K562 (cell line): Measurements from ENCODE around the gene MFAP2. TPM values are rescaled to one million over a fixed set of nuclear protein-coding genes. Genes with fewer than 3 reads are reported as not detected.
"Not testable (repeated sequence)": the region's sequence is repeated elsewhere in the genome, so short reads cannot be mapped to it uniquely, and the experiment has no call there.

Source experiments
- ATAC-seq: fragments of 200-7000 bp; cut with Tn5 transposase; 3 replicates; pipeline ENCODE4 v1.9.1; 2020; ENCODE audit warnings: moderate library complexity
- BruUV-seq: library from RNA; stranded (reverse); fragments of 400-500 nt; replicated peaks from 2 replicates; lab custom pipeline; 2021; lab: Mats Ljungman, UMichigan
- CTCF ChIA-PET: fragments of 300-600 bp; formaldehyde crosslinking; extraction: SDS; loops from one replicate; lab custom pipeline; 2021; ENCODE audit warnings: low intra/inter-chr PET ratio; lab: Yijun Ruan, JAX
- POLR2A ChIA-PET: fragments of 300-600, 350-650 bp; sonication (Branson Sonifier 250); formaldehyde crosslinking; extraction: SDS; loops from one replicate; lab custom pipeline; 2021; ENCODE audit warnings: antibody characterized with exemption, inconsistent platforms; lab: Yijun Ruan, JAX
- DNase-seq, 4 experiments: peaks; one replicate each; pipeline versions ENCODE4 v3.0.0 to v3.0.0-alpha.2; 2011 to 2018; ENCODE audit warnings: low spot score in 3 of 4, mixed read lengths in 3 of 4; ENCODE audit errors: extremely low read depth in 1 of 4
- FAIRE-seq: peaks from 2 replicates; lab custom pipeline; 2011; peaks lifted over from hg19 to GRCh38; lab: Jason Lieb, UNC
- H2AFZ ChIP-seq: 2 replicates; pipeline ENCODE4 v1.6.0; 2011; ENCODE audit warnings: low read depth, low read length, control low read depth, inconsistent platforms
- H3K27ac ChIP-seq: fragments of 200-600 bp; 3 replicates; pipeline ENCODE4 v1.8.0; 2011; ENCODE audit warnings: low read depth, mild to moderate bottlenecking, control low read depth, inconsistent platforms, low read length, moderate library complexity, mixed read lengths; ENCODE audit errors: extremely low read depth
- H3K27me3 ChIP-seq, 2 experiments: fragments of 300-600 bp in 1 of 2; 2 replicates in 1 of 2; 3 replicates in 1 of 2; pipeline versions ENCODE4 v1.6.0 to v1.8.0; 2011; ENCODE audit warnings: inconsistent platforms in 2 of 2, low read length in 2 of 2, mild to moderate bottlenecking in 1 of 2, mixed read lengths in 1 of 2, moderate library complexity in 1 of 2; ENCODE audit not compliant: control insufficient read depth in 2 of 2, insufficient read depth in 2 of 2
- H3K36me3 ChIP-seq: fragments of 300-600 bp; 3 replicates; pipeline ENCODE4 v1.8.0; 2011; ENCODE audit warnings: mild to moderate bottlenecking, low read length, inconsistent platforms; ENCODE audit not compliant: control insufficient read depth, insufficient read depth
- H3K4me1 ChIP-seq, 2 experiments: fragments of 200-600 bp in 1 of 2; replicated peaks in 1 of 2; 2 replicates in 1 of 2; 3 replicates in 1 of 2; pipeline versions ENCODE4 v1.5.1 to v1.8.0; 2011; ENCODE audit warnings: inconsistent platforms in 2 of 2, low read length in 2 of 2, mild to moderate bottlenecking in 1 of 2, mixed read lengths in 1 of 2, moderate library complexity in 1 of 2; ENCODE audit not compliant: control insufficient read depth in 2 of 2, insufficient read depth in 2 of 2
- H3K4me2 ChIP-seq: 2 replicates; pipeline ENCODE4 v1.6.1; 2011; ENCODE audit warnings: low read length, control low read depth, inconsistent platforms, mixed read lengths; ENCODE audit not compliant: insufficient read depth
- H3K4me3 ChIP-seq: fragments of 200-600 bp; sonication (generic), shearing (Covaris generic); 2 replicates; pipeline ENCODE4 v1.5.1; 2016; ENCODE audit warnings: control low read depth, inconsistent platforms
- H3K79me2 ChIP-seq: fragments of 200-600 bp; 3 replicates; pipeline ENCODE4 v1.8.0; 2011; ENCODE audit warnings: low read length, inconsistent platforms; ENCODE audit not compliant: control insufficient read depth, insufficient read depth
- H3K9ac ChIP-seq, 2 experiments: 2 replicates each; pipeline versions ENCODE4 v1.6.0 to v1.6.1; 2011; ENCODE audit warnings: low read depth in 2 of 2, low read length in 2 of 2, control low read depth in 1 of 2, inconsistent platforms in 1 of 2, mild to moderate bottlenecking in 1 of 2, mixed read lengths in 1 of 2; ENCODE audit not compliant: insufficient read depth in 1 of 2
- H3K9me1 ChIP-seq: one replicate; pipeline ENCODE4 v1.6.0; 2011; ENCODE audit warnings: inconsistent platforms, mild to moderate bottlenecking, low read length, moderate library complexity; ENCODE audit not compliant: control insufficient read depth, insufficient read depth
- H3K9me3 ChIP-seq: replicated peaks from 2 replicates; pipeline ENCODE4 v1.5.1; 2011; ENCODE audit warnings: low read depth, low read length, inconsistent platforms; ENCODE audit not compliant: control insufficient read depth, insufficient read depth
- H4K20me1 ChIP-seq: replicated peaks from 2 replicates; pipeline ENCODE4 v1.6.1; 2011; ENCODE audit warnings: low read length, inconsistent platforms, mixed read lengths; ENCODE audit not compliant: control insufficient read depth, insufficient read depth
- IRF1 ChIP-seq: sonication (generic); formaldehyde crosslinking; IDR thresholded peaks from 2 replicates; pipeline ENCODE4 v1.8.0; 2022; ENCODE audit warnings: missing genetic modification reagents, mild to moderate bottlenecking, borderline replicate concordance
- SIRT6 ChIP-seq: IDR thresholded peaks from one replicate; pipeline ENCODE4 v1.6.1; 2012; ENCODE audit warnings: low read depth, mild to moderate bottlenecking, control low read depth, inconsistent platforms, low read length, moderate library complexity
- ZNF324 ChIP-seq: fragments of 250-450 bp; sonication (Bioruptor Pico); IDR thresholded peaks from 2 replicates; pipeline ENCODE4 v1.4.0; 2020; ENCODE audit warnings: mild to moderate bottlenecking
- ZNF395 ChIP-seq: fragments of 200-800 bp; sonication (Bioruptor generic); IDR thresholded peaks from 2 replicates; pipeline ENCODE4 v1.6.1; 2017; ENCODE audit warnings: missing genetic modification characterization, missing compliant biosample characterization
- ZNF79 ChIP-seq: fragments of 250-450 bp; sonication (Bioruptor Pico); IDR thresholded peaks from 2 replicates; pipeline ENCODE4 v1.4.0; 2020; ENCODE audit warnings: low read depth, mild to moderate bottlenecking, moderate library complexity
- WGBS: fragments of 100-300 bp; shearing (Covaris generic); methylation state at CpG from one replicate; pipeline ENCODE4 v1.1.6; 2016; ENCODE audit warnings: low coverage, mixed read lengths; ENCODE audit not compliant: insufficient coverage; ENCODE audit errors: missing lambda C conversion rate; 5-methylcytosine and 5-hydroxymethylcytosine counted together
- in situ Hi-C: fragments of 300-500 bp; cut with MboI; formaldehyde crosslinking; loops from 4 replicates; pipeline ENCODE4 v1.15.0; 2018; ENCODE audit warnings: inconsistent platforms, mixed read lengths
- intact Hi-C: fragments of 100-400 bp; cut with micrococcal nuclease; formaldehyde crosslinking; loops from 2 replicates; pipeline ENCODE4 v1.14.2; 2022
- polyA plus RNA-seq, 8 experiments: library from polyadenylated mRNA; depleted of rRNA in 4 of 8; stranded (reverse) in 5 of 8; unstranded in 3 of 8; fragments of >200 nt; fragmentation: Nextera tagmentation in 2 of 8; fragmentation: Illumina TruSeq in 1 of 8; extraction: Ambion mirVana in 2 of 8; extraction: Trizol in 1 of 8; gene quantifications; 2 replicates each; pipeline versions ENCODE4 v1.2.1 to v1.2.3, GENCODE V29; 2011 to 2014; ENCODE audit warnings: inconsistent platforms in 1 of 8, missing spikeins in 1 of 8
- total RNA-seq, 7 experiments: library from RNA; depleted of rRNA in 6 of 7; stranded (reverse); fragments of >200 nt in 6 of 7; fragmentation: Illumina TruSeq in 2 of 7; extraction: Trizol in 2 of 7; gene quantifications; 2 replicates each; pipeline versions ENCODE4 v1.2.1 to v1.2.3, GENCODE V29; 2011 to 2021; ENCODE audit warnings: low replicate concordance in 1 of 7

Gene MFAP2
- total and polyA plus RNA-seq, 9 of the 15 experiments (the other 6 are each of a cell fraction or from before 2014, with no cell fraction given) = not detected

- no peak overlapping the region for H3K9ac ChIP-seq
- no peak overlapping the region for H3K4me3 ChIP-seq
- ATAC-seq (no peak), FAIRE-seq (no peak), DNase-seq (no peak)
- no TSS peak for BruUV-seq
- WGBS = 5% methylated on average over 18 of the region's 18 CpGs
- peaks cover 15 to 32% of the 10 kb centered on the region in 2 experiments; a peak in 4 of 5 replicates for H3K27me3 ChIP-seq
- H3K27ac ChIP-seq = no peak overlapping the region
- no peaks in the 10 kb centered on the region for H3K9me3 ChIP-seq
- ChIA-PET POLR2A (interaction anchor here (0.6 kb wide), 2 partner anchors 43 to 48 kb away, joined by 3 to 5 read pairs; no protein-coding TSS in a partner anchor), CTCF (no interaction called here)
- H4K20me1 ChIP-seq = peaks cover 22% of the 10 kb centered on the region; the same call in 1 of the 2 replicates
- H3K4me1 ChIP-seq = peaks cover 0 to 24% of the 10 kb centered on the region in 2 experiments; a peak in 3 of 5 replicates
- H3K36me3 ChIP-seq = no peaks in the 10 kb centered on the region
- no peak for TF ChIP-seq ZNF79 (CRISPR knock-in tag)
- no peak for TF ChIP-seq ZNF395
- TF ChIP-seq ZNF324 (CRISPR knock-in tag) = no peak
- no peak for TF ChIP-seq IRF1 (CRISPR knock-in tag)
- no peak for TF ChIP-seq SIRT6
- no peak overlapping the region for H3K4me2 ChIP-seq
- intact Hi-C loops (loop anchor here (5.0 kb wide), 1 partner anchor 512 kb away; the partner anchor contains the start of gene NECAP2), in situ Hi-C loops (no loop called here)
- H2AFZ ChIP-seq = no peak overlapping the region
- H3K79me2 ChIP-seq = no peaks in the 10 kb centered on the region
- peaks cover 4% of the 10 kb centered on the region for H3K9me1 ChIP-seq
Measured at GRCh38 chr1:16954579-16954978, 25.8 kb downstream of the MFAP2 start.

- peaks cover 15% of the 10 kb centered on the region; the same call in 1 of the 2 replicates for H4K20me1 ChIP-seq
- H3K9me3 ChIP-seq, ATAC-seq, H3K79me2 ChIP-seq, H3K4me3 ChIP-seq, H3K9me1 ChIP-seq, BruUV-seq, DNase-seq, H3K4me2 ChIP-seq, H3K9ac ChIP-seq, H2AFZ ChIP-seq, H3K36me3 ChIP-seq, H3K27ac ChIP-seq, in situ Hi-C loops, FAIRE-seq: not testable (repeated sequence)
- H3K4me1 ChIP-seq = peaks cover 0 to 29% of the 10 kb centered on the region in 2 experiments; a peak in 3 of 5 replicates
- POLR2A ChIA-PET = interaction anchor here (0.6 to 1.5 kb wide), 11 partner anchors 14 to 425 kb away, joined by 3 to 17 read pairs (median 4); partner anchors contain the start of gene NBPF1
- H3K27me3 ChIP-seq = peaks cover 15 to 21% of the 10 kb centered on the region in 2 experiments; a peak in 4 of 5 replicates
- CTCF ChIA-PET = interaction anchor here (0.6 to 2.5 kb wide), 11 partner anchors 10 to 478 kb away, joined by 3 to 22 read pairs (median 4); no protein-coding TSS in a partner anchor
- intact Hi-C loops = loop anchor here (5.0 kb wide), 1 partner anchor 510 kb away; the partner anchor contains the start of gene NECAP2
- WGBS = 10% methylated on average over 2 of the region's 4 CpGs
Measured at GRCh38 chr1:16952376-16952775, 28.0 kb downstream of the MFAP2 start.
